SK-N-SH treated with all-trans-retinoic acid at 6 μM for 48 hours (cell line): Measurements from ENCODE around the gene PODNL1.

ENCODE experiments used
- ATAC-seq: fragments of 200-7000 bp; cut with Tn5 transposase; 3 replicates; pipeline ENCODE4 v1.9.1; 2020; ENCODE audit warnings: mild to moderate bottlenecking, moderate library complexity
- ARNTL ChIP-seq: fragments of 450-650 bp; formaldehyde crosslinking; IDR thresholded peaks from 2 replicates; pipeline ENCODE4 v1.5.0; 2020; ENCODE audit warnings: low read depth, mild to moderate bottlenecking, moderate library complexity, borderline replicate concordance
- BACH2 ChIP-seq: fragments of 250-450 bp; sonication (Bioruptor Pico); IDR thresholded peaks from 2 replicates; pipeline ENCODE4 v1.9.0; 2021; ENCODE audit warnings: mild to moderate bottlenecking, borderline replicate concordance
- CSDC2 ChIP-seq: fragments of 250-450 bp; sonication (Bioruptor Pico); IDR thresholded peaks from 2 replicates; pipeline ENCODE4 v1.5.0; 2020; ENCODE audit warnings: mild to moderate bottlenecking, moderate library complexity
- CSRNP3 ChIP-seq: fragments of 250-450 bp; sonication (Bioruptor Pico); IDR thresholded peaks from 2 replicates; pipeline ENCODE4 v1.5.1; 2021; ENCODE audit warnings: mild to moderate bottlenecking, moderate library complexity
- GLIS3 ChIP-seq: fragments of 250-450 bp; sonication (Bioruptor Pico); IDR thresholded peaks from 2 replicates; pipeline ENCODE4 v1.5.0; 2020; ENCODE audit warnings: mild to moderate bottlenecking, moderate library complexity
- ISL1 ChIP-seq: fragments of 250-450 bp; sonication (Bioruptor Pico); IDR thresholded peaks from 2 replicates; pipeline ENCODE4 v2.1.2; 2022; ENCODE audit warnings: mild to moderate bottlenecking, moderate library complexity
- OSR1 ChIP-seq: fragments of 250-450 bp; sonication (Bioruptor Pico); IDR thresholded peaks from 2 replicates; pipeline ENCODE4 v1.8.0; 2022; ENCODE audit warnings: moderate library complexity, mild to moderate bottlenecking, inconsistent platforms
- PATZ1 ChIP-seq: fragments of 250-450 bp; sonication (Bioruptor Pico); IDR thresholded peaks from 2 replicates; pipeline ENCODE4 v1.8.0; 2020; ENCODE audit warnings: mild to moderate bottlenecking, moderate library complexity, borderline replicate concordance
- POU6F1 ChIP-seq: fragments of 250-450 bp; sonication (Bioruptor Pico); IDR thresholded peaks from 2 replicates; pipeline ENCODE4 v1.8.0; 2021; ENCODE audit warnings: low read depth, mild to moderate bottlenecking, moderate library complexity, borderline replicate concordance
- SNAI2 ChIP-seq: fragments of 250-450 bp; sonication (Bioruptor Pico); IDR thresholded peaks from 2 replicates; pipeline ENCODE4 v1.5.0; 2020; ENCODE audit warnings: mild to moderate bottlenecking, moderate library complexity
- TSHZ2 ChIP-seq: fragments of 250-450 bp; sonication (Bioruptor Pico); IDR thresholded peaks from 2 replicates; pipeline ENCODE4 v1.5.0; 2020; ENCODE audit warnings: mild to moderate bottlenecking, moderate library complexity
- ZC3H10 ChIP-seq: fragments of 250-450 bp; sonication (Bioruptor Pico); IDR thresholded peaks from 2 replicates; pipeline ENCODE4 v1.5.1; 2021; ENCODE audit warnings: mild to moderate bottlenecking, moderate library complexity
- ZFP3 ChIP-seq: fragments of 250-450 bp; sonication (Bioruptor Pico); IDR thresholded peaks from 2 replicates; pipeline ENCODE4 v1.5.0; 2020; ENCODE audit warnings: mild to moderate bottlenecking, moderate library complexity
- ZFP30 ChIP-seq: fragments of 450-650 bp; formaldehyde crosslinking; IDR thresholded peaks from 2 replicates; pipeline ENCODE4 v1.5.0; 2022; ENCODE audit warnings: mild to moderate bottlenecking, moderate library complexity
- ZNF565 ChIP-seq: fragments of 450-650 bp; formaldehyde crosslinking; conservative IDR thresholded peaks from 2 replicates; pipeline ENCODE4 v1.5.0; 2020; ENCODE audit warnings: low read depth, mild to moderate bottlenecking, moderate library complexity
- ZNF70 ChIP-seq: fragments of 450-650 bp; formaldehyde crosslinking; IDR thresholded peaks from 2 replicates; pipeline ENCODE4 v1.5.0; 2020; ENCODE audit warnings: mild to moderate bottlenecking, moderate library complexity
- ZNF8 ChIP-seq: fragments of 450-650 bp; formaldehyde crosslinking; IDR thresholded peaks from 2 replicates; pipeline ENCODE4 v1.5.0; 2020; ENCODE audit warnings: mild to moderate bottlenecking, moderate library complexity

The PODNL1 gene

GRCh38 chr19:13946414-13946813 lies 8.2 kb upstream of the PODNL1 start:
- no peak for ATAC-seq
- TF ChIP-seq ISL1 (no peak), ZFP3 (CRISPR knock-in tag) (no peak), ZNF565 (CRISPR knock-in tag) (no peak), POU6F1 (CRISPR knock-in tag) (no peak), GLIS3 (CRISPR knock-in tag) (no peak), BACH2 (CRISPR knock-in tag) (no peak), ZNF8 (CRISPR knock-in tag) (no peak), TSHZ2 (CRISPR knock-in tag) (no peak), ZC3H10 (CRISPR knock-in tag) (no peak), ZFP30 (no peak), CSRNP3 (CRISPR knock-in tag) (no peak), OSR1 (CRISPR knock-in tag) (no peak), ZNF70 (CRISPR knock-in tag) (no peak), SNAI2 (CRISPR knock-in tag) (no peak), CSDC2 (CRISPR knock-in tag) (no peak)

GRCh38 chr19:13942023-13942684 lies 3.9 kb upstream of the PODNL1 start:
- no peak for TF ChIP-seq ZFP30
- no peak for TF ChIP-seq ZFP3 (CRISPR knock-in tag)
- no peak for TF ChIP-seq TSHZ2 (CRISPR knock-in tag)
- no peak for TF ChIP-seq ARNTL (CRISPR knock-in tag)
- ATAC-seq = no peak

- TF ChIP-seq PATZ1 (peak; percentile 27; the same call in 1 of the 2 replicates), TSHZ2 (CRISPR knock-in tag) (no peak)
- ATAC-seq = peak; percentile 79
Measured at GRCh38 chr19:13937479-13938300, 527 bp downstream of the PODNL1 start.
